HK-2 (cell line): ENCODE data around the gene ATP13A3.
"Not testable (repeated sequence)": the region's sequence is repeated elsewhere in the genome, so short reads cannot be mapped to it uniquely, and the experiment has no call there.

Source experiments
- DNase-seq: peaks from one replicate; pipeline ENCODE4 v3.0.0-alpha.2; 2018; ENCODE audit not compliant: unreplicated experiment

The ATP13A3 gene

GRCh38 chr3:194486540-194487288, at the start of gene ATP13A3:
TSS of gene ATP13A3 (minus strand) at chr3:194487002. CDS start at chr3:194462190, 24,812 bp downstream.
- DNase-seq: peak; percentile 91

- DNase-seq: not testable (repeated sequence)
Measured at GRCh38 chr3:194535199-194535598, 48.4 kb upstream of the ATP13A3 start.

- no peak for DNase-seq
Measured at GRCh38 chr3:194534243-194534642, 47.4 kb upstream of the ATP13A3 start.

- no peak for DNase-seq
Measured at GRCh38 chr3:194532591-194532990, 45.8 kb upstream of the ATP13A3 start.

- no peak for DNase-seq
Measured at GRCh38 chr3:194527726-194528125, 40.9 kb upstream of the ATP13A3 start.

GRCh38 chr3:194526164-194526563, 39.4 kb upstream of the ATP13A3 start:
- DNase-seq: no peak

- DNase-seq: no peak
Measured at GRCh38 chr3:194522579-194523046, 35.8 kb upstream of the ATP13A3 start.

GRCh38 chr3:194521510-194522260, 34.9 kb upstream of the ATP13A3 start:
- DNase-seq: no peak

GRCh38 chr3:194520682-194521162, 33.9 kb upstream of the ATP13A3 start:
- not testable (repeated sequence) for DNase-seq

GRCh38 chr3:194520201-194520600, 33.4 kb upstream of the ATP13A3 start:
- not testable (repeated sequence) for DNase-seq

GRCh38 chr3:194518652-194519051, 31.9 kb upstream of the ATP13A3 start:
- DNase-seq: no peak

- no peak for DNase-seq
Measured at GRCh38 chr3:194517333-194517732, 30.5 kb upstream of the ATP13A3 start.

GRCh38 chr3:194514626-194515025, 27.8 kb upstream of the ATP13A3 start:
- no peak for DNase-seq

GRCh38 chr3:194512895-194513601, 26.2 kb upstream of the ATP13A3 start:
- DNase-seq: no peak

- no peak for DNase-seq
Measured at GRCh38 chr3:194508491-194509453, 22.0 kb upstream of the ATP13A3 start.

- DNase-seq: no peak
Measured at GRCh38 chr3:194507571-194507970, 20.8 kb upstream of the ATP13A3 start.

- DNase-seq: no peak
Measured at GRCh38 chr3:194505791-194506415, 19.1 kb upstream of the ATP13A3 start.

- DNase-seq: no peak
Measured at GRCh38 chr3:194504861-194505260, 18.1 kb upstream of the ATP13A3 start.

- DNase-seq: no peak
Measured at GRCh38 chr3:194504146-194504545, 17.3 kb upstream of the ATP13A3 start.

- no peak for DNase-seq
Measured at GRCh38 chr3:194503081-194503531, 16.3 kb upstream of the ATP13A3 start.
